ENCODE measurements around the gene TEAD3. TPM values are rescaled to one million over a fixed set of nuclear protein-coding genes. Genes with fewer than 3 reads are reported as not detected.
A peak's percentile ranks its signal among the peaks of the same experiment; 100 is the strongest.

Gene TEAD3
- total RNA-seq, 1 donor from 2014 or later: 43.4 TPM

DNA sequence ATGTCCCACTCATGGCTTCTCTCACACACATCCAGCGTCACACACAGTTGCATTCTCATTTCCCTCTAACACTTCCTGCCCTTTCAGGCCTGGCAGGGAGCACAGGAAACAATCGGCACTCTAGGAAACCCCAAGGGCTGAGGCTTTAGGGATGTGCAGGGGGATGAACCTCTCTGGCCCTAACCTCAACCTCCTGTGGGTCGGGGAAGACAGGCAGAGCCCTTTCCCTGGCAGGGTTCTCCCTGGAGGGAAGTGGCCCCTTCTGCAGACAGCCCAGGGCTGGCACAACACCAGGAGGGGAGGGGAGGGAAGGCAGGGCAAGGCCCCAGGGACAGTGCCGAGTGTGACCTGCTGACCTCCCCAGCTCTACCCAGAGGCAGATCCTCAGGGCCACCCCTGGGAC, 2.7 kb downstream of the TEAD3 start:
- H3K4me1 Mint-ChIP-seq (ENCODE audit: low read depth): peaks cover 49% of the 10 kb centered on the region
- H3K9me3 Mint-ChIP-seq (ENCODE audit: low read depth): no peaks in the 10 kb centered on the region
- H3K27me3 Mint-ChIP-seq: peaks cover 8% of the 10 kb centered on the region
- H3K27ac Mint-ChIP-seq: no peak overlapping the region
- peak overlapping the region; percentile 8 for H3K4me3 Mint-ChIP-seq (ENCODE audit: low read depth)
- H3K36me3 Mint-ChIP-seq (ENCODE audit: insufficient read depth): no peaks in the 10 kb centered on the region
- no peak for DNase-seq (ENCODE audit: low spot score, unreplicated experiment)
- TF ChIP-seq, protein P1, sequence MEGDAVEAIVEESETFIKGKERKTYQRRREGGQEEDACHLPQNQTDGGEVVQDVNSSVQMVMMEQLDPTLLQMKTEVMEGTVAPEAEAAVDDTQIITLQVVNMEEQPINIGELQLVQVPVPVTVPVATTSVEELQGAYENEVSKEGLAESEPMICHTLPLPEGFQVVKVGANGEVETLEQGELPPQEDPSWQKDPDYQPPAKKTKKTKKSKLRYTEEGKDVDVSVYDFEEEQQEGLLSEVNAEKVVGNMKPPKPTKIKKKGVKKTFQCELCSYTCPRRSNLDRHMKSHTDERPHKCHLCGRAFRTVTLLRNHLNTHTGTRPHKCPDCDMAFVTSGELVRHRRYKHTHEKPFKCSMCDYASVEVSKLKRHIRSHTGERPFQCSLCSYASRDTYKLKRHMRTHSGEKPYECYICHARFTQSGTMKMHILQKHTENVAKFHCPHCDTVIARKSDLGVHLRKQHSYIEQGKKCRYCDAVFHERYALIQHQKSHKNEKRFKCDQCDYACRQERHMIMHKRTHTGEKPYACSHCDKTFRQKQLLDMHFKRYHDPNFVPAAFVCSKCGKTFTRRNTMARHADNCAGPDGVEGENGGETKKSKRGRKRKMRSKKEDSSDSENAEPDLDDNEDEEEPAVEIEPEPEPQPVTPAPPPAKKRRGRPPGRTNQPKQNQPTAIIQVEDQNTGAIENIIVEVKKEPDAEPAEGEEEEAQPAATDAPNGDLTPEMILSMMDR (IDR thresholded peaks at IDR 0.05; ENCODE audit: unreplicated experiment): no peak

DNA sequence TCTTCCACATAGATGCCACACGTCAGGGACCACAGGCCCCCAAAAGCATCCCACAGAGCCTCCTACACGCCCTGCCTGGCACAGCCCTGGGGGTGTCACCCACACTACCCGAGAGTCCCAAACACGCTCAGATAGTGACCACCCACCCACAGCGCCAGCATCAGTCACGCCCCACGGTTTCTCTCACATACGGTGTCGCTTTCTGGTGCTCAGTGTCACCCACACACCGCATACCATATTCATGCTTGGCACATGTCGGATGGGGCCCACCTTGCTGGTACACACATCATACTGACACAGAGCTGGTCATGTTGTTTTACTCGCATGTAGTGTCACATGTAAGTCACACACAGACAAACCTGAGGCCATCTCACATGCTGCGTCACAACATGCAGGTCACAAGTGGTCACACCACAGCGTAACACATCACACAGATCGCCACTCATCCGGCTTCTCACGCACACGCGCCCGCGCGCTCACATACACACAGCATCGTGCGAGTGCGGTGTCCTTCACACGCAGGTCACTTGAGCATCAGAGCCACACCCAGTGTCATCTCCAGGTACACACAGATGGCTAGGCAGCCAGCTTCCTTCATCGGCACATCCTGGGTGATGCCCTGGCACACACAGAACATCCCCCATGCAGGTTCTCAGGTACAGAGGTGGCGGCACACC, 3.4 kb downstream of the TEAD3 start:
- no peak for DNase-seq (ENCODE audit: low spot score, unreplicated experiment)
- TF ChIP-seq, protein P1 (IDR thresholded peaks at IDR 0.05; ENCODE audit: unreplicated experiment): no peak
- H3K36me3 Mint-ChIP-seq (ENCODE audit: insufficient read depth): no peaks in the 10 kb centered on the region
- H3K9me3 Mint-ChIP-seq (ENCODE audit: low read depth): no peaks in the 10 kb centered on the region
- H3K27ac Mint-ChIP-seq: peak overlapping the region; percentile 37
- peaks cover 45% of the 10 kb centered on the region for H3K4me1 Mint-ChIP-seq (ENCODE audit: low read depth)
- H3K4me3 Mint-ChIP-seq (ENCODE audit: low read depth): no peak overlapping the region
- peaks cover under 1% of the 10 kb centered on the region for H3K27me3 Mint-ChIP-seq

DNA sequence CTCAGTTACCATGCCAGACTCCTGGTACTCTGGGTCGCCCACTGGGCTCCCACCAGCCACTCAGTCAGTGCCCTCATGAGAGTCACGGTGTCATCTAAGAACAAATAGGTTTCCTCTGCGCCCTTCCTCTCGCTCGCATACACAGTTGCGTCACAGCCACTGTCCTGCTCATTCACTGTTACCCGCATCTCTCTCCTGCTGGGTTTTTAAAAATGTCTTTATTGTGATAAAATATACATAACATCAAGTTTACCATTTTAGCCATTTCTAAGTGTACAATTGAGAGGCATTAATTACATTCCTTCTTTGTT, 4.0 kb downstream of the TEAD3 start:
- Mint-ChIP-seq H3K4me1 (ENCODE audit: low read depth) (peaks cover 47% of the 10 kb centered on the region), H3K27ac (peak overlapping the region; percentile 37)

DNA sequence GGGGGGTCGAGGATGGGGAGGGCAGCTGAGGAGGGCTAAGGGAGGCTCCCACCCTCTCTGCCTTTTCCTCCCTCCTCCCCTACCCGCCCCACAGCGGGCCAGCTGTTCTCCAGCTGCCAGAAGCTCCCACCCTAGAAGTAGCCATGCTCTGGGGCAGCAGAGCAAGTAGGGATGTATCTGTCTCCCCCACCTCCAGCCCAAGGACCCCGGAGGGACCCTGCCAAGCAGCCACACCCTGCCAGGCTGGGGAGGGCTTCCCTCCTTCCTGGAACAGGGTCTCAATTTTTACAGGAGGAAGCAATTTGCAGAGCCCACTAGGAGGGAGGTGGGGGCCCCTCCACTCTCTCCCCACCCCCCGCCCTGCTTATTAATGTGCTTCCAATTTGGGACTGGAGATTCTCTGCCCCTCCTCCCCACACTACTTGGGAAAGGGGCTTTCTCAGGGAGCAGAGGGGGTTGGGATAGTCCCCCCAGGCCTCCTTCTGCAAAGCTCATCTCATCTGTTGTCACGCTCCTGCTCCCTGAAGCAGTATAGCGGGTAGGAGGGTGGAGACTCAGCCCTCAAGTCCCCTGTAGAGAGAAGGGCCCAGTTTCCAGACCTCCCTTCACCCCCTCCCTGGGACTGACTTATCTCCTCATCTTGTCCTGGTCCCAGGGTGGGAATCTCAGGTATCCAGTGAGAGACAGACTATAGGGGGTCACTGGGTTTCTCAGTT, 4.5 kb downstream of the TEAD3 start:
- DNase-seq (ENCODE audit: low spot score, unreplicated experiment): no peak

More for the DNA sequence above, 4.0 kb downstream of the TEAD3 start:
- TF ChIP-seq, protein P1 (IDR thresholded peaks at IDR 0.05; ENCODE audit: unreplicated experiment): no peak
- H3K4me3 Mint-ChIP-seq (ENCODE audit: low read depth): peak overlapping the region; percentile 34
- no peak for DNase-seq (ENCODE audit: low spot score, unreplicated experiment)
- H3K36me3 Mint-ChIP-seq (ENCODE audit: insufficient read depth): no peaks in the 10 kb centered on the region
- no peaks in the 10 kb centered on the region for H3K27me3 Mint-ChIP-seq
- H3K9me3 Mint-ChIP-seq (ENCODE audit: low read depth): no peaks in the 10 kb centered on the region

DNA sequence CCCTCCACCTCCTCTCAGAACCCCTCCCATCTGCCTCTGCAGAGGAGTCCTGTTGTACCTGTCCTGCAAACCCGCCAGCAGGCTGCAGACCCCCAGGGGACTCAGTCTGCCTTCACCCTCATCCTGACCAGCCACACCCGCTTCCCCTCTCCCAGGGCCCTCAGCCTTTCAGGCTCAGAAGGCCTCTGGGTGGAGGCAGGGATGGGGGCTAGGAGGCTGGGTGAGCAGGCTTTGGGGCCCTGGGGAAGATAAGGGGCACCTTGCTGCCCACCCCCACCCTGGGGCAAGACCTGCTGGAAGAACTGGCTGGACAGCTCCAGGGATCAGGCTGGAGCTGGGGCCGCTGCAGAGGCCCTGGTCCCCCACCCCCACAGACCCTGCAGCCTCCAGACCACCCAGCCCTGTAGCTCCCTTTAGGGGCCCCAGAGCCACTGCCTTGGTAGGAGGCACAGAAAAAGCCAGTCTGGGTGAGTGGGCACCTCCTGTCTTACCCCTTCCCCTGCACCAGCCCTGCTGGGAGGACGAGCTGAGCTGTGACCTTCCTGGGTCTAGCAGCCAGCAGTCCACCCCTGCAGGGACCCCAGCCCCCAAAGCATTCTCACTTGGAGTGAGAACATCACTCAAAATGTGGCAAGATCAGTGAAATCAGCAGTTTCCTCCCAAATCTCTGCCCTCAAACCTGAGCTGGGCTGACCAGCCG, 5.2 kb downstream of the TEAD3 start:
- TF ChIP-seq, protein P1 (IDR thresholded peaks at IDR 0.05; ENCODE audit: unreplicated experiment): no peak
- Mint-ChIP-seq H3K27ac (peak overlapping the region; percentile 94), H3K4me3 (ENCODE audit: low read depth) (peak overlapping the region; percentile 42), H3K9me3 (ENCODE audit: low read depth) (no peaks in the 10 kb centered on the region), H3K4me1 (ENCODE audit: low read depth) (peaks cover 53% of the 10 kb centered on the region), H3K36me3 (ENCODE audit: insufficient read depth) (no peaks in the 10 kb centered on the region), H3K27me3 (no peaks in the 10 kb centered on the region)
- no peak for DNase-seq (ENCODE audit: low spot score, unreplicated experiment)

More for the DNA sequence above, 4.5 kb downstream of the TEAD3 start:
- H3K36me3 Mint-ChIP-seq (ENCODE audit: insufficient read depth): no peaks in the 10 kb centered on the region
- TF ChIP-seq, protein P1 (IDR thresholded peaks at IDR 0.05; ENCODE audit: unreplicated experiment): no peak
- peak overlapping the region; percentile 37 for H3K27ac Mint-ChIP-seq
- peaks cover 51% of the 10 kb centered on the region for H3K4me1 Mint-ChIP-seq (ENCODE audit: low read depth)
- peak overlapping the region; percentile 34 for H3K4me3 Mint-ChIP-seq (ENCODE audit: low read depth)
- no peaks in the 10 kb centered on the region for H3K9me3 Mint-ChIP-seq (ENCODE audit: low read depth)
- H3K27me3 Mint-ChIP-seq: no peaks in the 10 kb centered on the region

Data from progenitor cell of endocrine pancreas (in vitro differentiated cells).